Natural killer cell (primary cell): ENCODE results near the gene OR2T35. TPM values are rescaled to one million over a fixed set of nuclear protein-coding genes. Genes with fewer than 3 reads are reported as not detected.

Source experiments
- ATAC-seq, 3 donors: fragments of 150-1000 bp in 2 of 3; fragments of 200-7000 bp in 1 of 3; cut with Tn5 transposase; 1 replicate in 1 of 3; 2 replicates in 2 of 3; pipeline ENCODE4 v1.10.0; 2021; ENCODE audit warnings: mild to moderate bottlenecking in 2 of 3, moderate library complexity in 2 of 3
- DNase-seq, 2 donors: peaks; one replicate each; pipeline versions ENCODE4 v3.0.0 to v3.0.0-alpha.2; 2013 to 2021; ENCODE audit warnings: mixed read lengths in 1 of 2
- H3K27ac ChIP-seq: one replicate; pipeline ENCODE4 v1.5.1; 2013; ENCODE audit warnings: mild to moderate bottlenecking, low read length
- H3K27me3 ChIP-seq: one replicate; pipeline ENCODE4 v1.6.1; 2013; ENCODE audit warnings: low read length; ENCODE audit not compliant: control insufficient read depth, insufficient read depth
- H3K36me3 ChIP-seq: one replicate; pipeline ENCODE4 v1.6.1; 2013; ENCODE audit warnings: low read length; ENCODE audit not compliant: control insufficient read depth, insufficient read depth
- H3K4me1 ChIP-seq: one replicate; pipeline ENCODE4 v1.6.1; 2013; ENCODE audit warnings: low read length; ENCODE audit not compliant: control insufficient read depth, insufficient read depth
- H3K4me3 ChIP-seq: one replicate; pipeline ENCODE4 v1.5.1; 2013; ENCODE audit warnings: low read length
- H3K9me3 ChIP-seq: one replicate; pipeline ENCODE4 v1.6.1; 2013; ENCODE audit warnings: low read length; ENCODE audit not compliant: control insufficient read depth, insufficient read depth
- H3K27ac Mint-ChIP-seq, 2 donors: one replicate each; pipeline ENCODE4 v1.8.0; 2022; ENCODE audit warnings: mild to moderate bottlenecking in 2 of 2, mixed read lengths in 2 of 2, moderate library complexity in 1 of 2
- H3K27me3 Mint-ChIP-seq, 2 donors: one replicate each; pipeline ENCODE4 v1.8.0; 2022; ENCODE audit warnings: low read depth in 2 of 2, mixed read lengths in 2 of 2
- H3K36me3 Mint-ChIP-seq: one replicate; pipeline ENCODE4 v1.8.0; 2022; ENCODE audit warnings: mixed read lengths
- H3K4me1 Mint-ChIP-seq, 2 donors: one replicate each; pipeline ENCODE4 v1.8.0; 2022; ENCODE audit warnings: mixed read lengths in 2 of 2
- H3K4me3 Mint-ChIP-seq: one replicate; pipeline ENCODE4 v1.8.0; 2022; ENCODE audit warnings: mild to moderate bottlenecking, moderate library complexity, mixed read lengths
- H3K9me3 Mint-ChIP-seq, 2 donors: one replicate each; pipeline ENCODE4 v1.8.0; 2022; ENCODE audit warnings: mixed read lengths in 2 of 2
- CTCF ChIP-seq: fragments of 200-600 bp; IDR thresholded peaks from one replicate; pipeline ENCODE4 v1.8.0; 2022; ENCODE audit warnings: antibody characterized with exemption
- WGBS: methylation state at CpG from one replicate; pipeline ENCODE4 v1.1.7; 2013; ENCODE audit warnings: missing lambda C conversion rate; ENCODE audit not compliant: insufficient coverage; 5-methylcytosine and 5-hydroxymethylcytosine counted together
- intact Hi-C: fragments of 100-400 bp; cut with micrococcal nuclease; formaldehyde crosslinking; loops from one replicate; pipeline ENCODE4 v1.14.2; 2022
- total RNA-seq, 4 donors: library from RNA; stranded (reverse); fragments of 120-200 nt in 1 of 4; gene quantifications; one replicate each; pipeline versions ENCODE4 v1.2.3 to v1.2.4, GENCODE V29; 2013 to 2022

OR2T35 gene
- total RNA-seq, 3 donors from 2014 or later (not counting 1 experiment from before 2014, with no cell fraction given) = not detected

DNA sequence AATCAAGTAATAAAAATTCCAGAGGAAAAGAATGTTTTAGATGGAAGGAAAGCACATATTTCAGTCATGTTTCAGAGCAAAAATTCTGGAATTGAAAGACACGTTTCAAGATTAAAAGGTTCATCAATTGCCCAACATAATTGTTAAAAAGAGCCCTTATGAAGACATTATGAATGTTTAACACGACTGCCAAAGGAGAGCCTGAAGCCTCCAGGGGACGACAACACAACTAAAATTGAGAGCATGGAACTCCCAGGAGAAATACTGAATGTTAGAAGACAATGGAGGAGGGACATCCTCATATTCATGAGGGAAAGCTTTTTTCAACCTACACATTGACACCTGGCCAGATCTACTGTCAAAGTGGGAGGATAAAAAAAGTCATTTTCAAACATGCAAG, 26.2 kb downstream of the OR2T35 start:
- no peaks in the 10 kb centered on the region for H3K36me3 Mint-ChIP-seq
- Histone ChIP-seq H3K4me3 (no peak overlapping the region), H3K36me3 (no peaks in the 10 kb centered on the region), H3K27me3 (no peaks in the 10 kb centered on the region), H3K27ac (no peak overlapping the region), H3K9me3 (no peaks in the 10 kb centered on the region), H3K4me1 (no peaks in the 10 kb centered on the region)
- no peaks in the 10 kb centered on the region for H3K9me3 Mint-ChIP-seq
- WGBS = 8% methylated on average over 3 of the region's 3 CpGs
- intact Hi-C loops = no loop called here
- DNase-seq (peak in 1 of 2 donors; percentile 41), ATAC-seq (no peak)
- no peak overlapping the region for H3K4me3 Mint-ChIP-seq
- no peaks in the 10 kb centered on the region for H3K4me1 Mint-ChIP-seq
- no peak overlapping the region for H3K27ac Mint-ChIP-seq
- TF ChIP-seq CTCF = no peak
- peaks cover 4 to 19% of the 10 kb centered on the region in 2 donors for H3K27me3 Mint-ChIP-seq

- H3K4me1 Mint-ChIP-seq = no peaks in the 10 kb centered on the region
- H3K36me3 Mint-ChIP-seq = no peaks in the 10 kb centered on the region
- 92% methylated on average over 7 of the region's 7 CpGs for WGBS
- no peak overlapping the region for H3K27ac ChIP-seq
- no peaks in the 10 kb centered on the region for H3K9me3 Mint-ChIP-seq
- H3K36me3 ChIP-seq = no peaks in the 10 kb centered on the region
- TF ChIP-seq CTCF = no peak
- ATAC-seq = no peak
- no peaks in the 10 kb centered on the region for H3K4me1 ChIP-seq
- H3K9me3 ChIP-seq = no peaks in the 10 kb centered on the region
- H3K4me3 Mint-ChIP-seq = no peak overlapping the region
- no peak overlapping the region for H3K4me3 ChIP-seq
- no peak overlapping the region for H3K27ac Mint-ChIP-seq
- no peak for DNase-seq
- intact Hi-C loops = no loop called here
- H3K27me3 ChIP-seq = no peaks in the 10 kb centered on the region
- peaks cover 4 to 20% of the 10 kb centered on the region in 2 donors for H3K27me3 Mint-ChIP-seq
Observed at GRCh38 chr1:248618119-248618518, 27.0 kb downstream of the OR2T35 start.

DNA sequence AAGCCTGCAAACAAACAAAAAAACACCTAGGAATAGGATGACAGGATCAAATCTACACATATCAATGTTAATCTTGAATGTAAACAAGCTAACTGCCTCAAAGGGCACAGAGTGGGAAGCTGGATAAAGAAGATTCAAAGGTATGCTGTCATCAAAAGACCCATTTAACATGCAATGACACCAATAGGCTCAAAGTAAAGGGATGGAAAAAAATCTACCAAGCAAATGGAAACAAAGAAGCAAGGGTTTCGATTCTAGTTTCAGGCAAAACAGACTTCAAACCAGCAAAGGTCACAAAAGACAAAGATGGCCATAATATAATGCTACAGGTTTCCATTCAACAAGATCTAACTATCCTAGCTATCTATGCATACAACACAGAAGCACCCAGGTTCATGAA, 31.3 kb downstream of the OR2T35 start:
- intact Hi-C loops = no loop called here
- TF ChIP-seq CTCF = no peak
- ATAC-seq (no peak), DNase-seq (no peak)
- Mint-ChIP-seq H3K36me3 (no peaks in the 10 kb centered on the region), H3K4me3 (no peak overlapping the region), H3K27me3 (peaks cover 2 to 20% of the 10 kb centered on the region in 2 donors), H3K27ac (no peak overlapping the region), H3K4me1 (no peaks in the 10 kb centered on the region), H3K9me3 (no peaks in the 10 kb centered on the region)
- no peaks in the 10 kb centered on the region for H3K9me3 ChIP-seq
- no peaks in the 10 kb centered on the region for H3K4me1 ChIP-seq
- no peak overlapping the region for H3K27ac ChIP-seq
- H3K4me3 ChIP-seq = no peak overlapping the region
- 72% methylated on average over 1 of the region's 1 CpG for WGBS
- H3K36me3 ChIP-seq = no peaks in the 10 kb centered on the region
- H3K27me3 ChIP-seq = no peaks in the 10 kb centered on the region

GRCh38 chr1:248611883-248612414, 33.1 kb downstream of the OR2T35 start:
- no peak overlapping the region for H3K4me3 ChIP-seq
- Mint-ChIP-seq H3K4me1 (no peaks in the 10 kb centered on the region), H3K9me3 (no peaks in the 10 kb centered on the region), H3K36me3 (no peaks in the 10 kb centered on the region), H3K27ac (no peak overlapping the region), H3K27me3 (peaks cover 2 to 20% of the 10 kb centered on the region in 2 donors), H3K4me3 (no peak overlapping the region)
- H3K36me3 ChIP-seq = no peaks in the 10 kb centered on the region
- WGBS = 95% methylated on average over 4 of the region's 4 CpGs
- DNase-seq (peak in 1 of 2 donors; percentile 4), ATAC-seq (no peak)
- intact Hi-C loops = no loop called here
- no peak for TF ChIP-seq CTCF
- H3K9me3 ChIP-seq = no peaks in the 10 kb centered on the region
- H3K27ac ChIP-seq = no peak overlapping the region
- H3K27me3 ChIP-seq = no peaks in the 10 kb centered on the region
- H3K4me1 ChIP-seq = no peaks in the 10 kb centered on the region
